ENCODE data around the gene CARD10. TPM values are rescaled to one million over a fixed set of nuclear protein-coding genes. Genes with fewer than 3 reads are reported as not detected.

The CARD10 gene
- polyA plus RNA-seq, 1 experiment = 5.8 TPM

DNA sequence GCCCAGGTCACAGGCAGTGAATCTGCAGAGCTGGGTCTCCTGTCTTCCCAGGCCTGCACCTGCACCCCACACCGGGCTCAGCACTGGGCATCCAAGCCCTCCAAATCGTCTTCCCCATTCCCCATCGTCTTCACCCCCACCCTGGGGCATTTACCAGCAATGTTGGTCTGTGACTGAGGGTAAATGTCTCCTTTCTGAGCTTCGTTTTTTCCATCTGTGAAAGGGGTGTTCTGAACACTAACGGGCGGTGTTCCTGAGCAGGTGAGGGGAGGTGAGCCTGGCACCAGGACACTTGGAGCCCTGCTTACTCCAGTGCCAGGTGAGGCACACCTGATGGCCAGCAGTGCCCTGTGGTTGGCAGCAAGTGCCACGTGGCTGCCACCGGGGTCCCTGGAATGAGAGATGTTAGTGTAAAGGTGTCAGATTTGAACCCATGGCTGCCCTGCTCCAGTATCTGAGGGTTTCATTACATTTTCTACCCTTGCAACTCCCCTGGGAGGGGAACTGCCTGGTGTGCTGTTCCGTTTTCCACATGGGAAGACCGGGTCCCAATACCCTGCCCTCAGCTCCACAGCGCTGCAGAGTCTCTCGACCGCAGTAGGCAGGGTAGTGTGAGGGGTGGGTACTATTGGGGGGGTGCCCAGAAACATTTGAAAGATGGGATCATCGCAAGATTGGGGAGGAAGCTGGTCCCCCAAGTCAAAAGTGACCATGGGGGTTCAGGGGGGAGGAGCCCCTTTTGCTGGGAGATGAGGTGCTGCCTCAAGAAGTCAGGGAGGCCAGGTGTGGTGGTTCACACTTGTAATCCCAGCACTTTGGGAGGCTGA lies 43.0 kb upstream of the CARD10 start:
- no peak for DNase-seq (ENCODE audit: low read depth, low spot score)
- H3K27ac ChIP-seq (ENCODE audit: low read depth, low read length) = peak overlapping the region; percentile 94
- H3K4me3 ChIP-seq (ENCODE audit: low read depth, low read length) = peak overlapping the region; percentile 82
- H3K9me3 ChIP-seq (ENCODE audit: control insufficient read depth, insufficient read depth, low read length) = no peaks in the 10 kb centered on the region; the same call in 1 of the 2 replicates
- ChIA-PET POLR2A (interaction anchor here (0.7 to 2.8 kb wide), 7 partner anchors 10 to 113 kb away, joined by 3 to 17 read pairs (median 5); partner anchors contain the start of gene LGALS1), CTCF (interaction anchor here (0.6 to 12.0 kb wide), 22 partner anchors 8 to 244 kb away, joined by 3 to 375 read pairs (median 4); partner anchors contain the start of gene PDXP)
- TF ChIP-seq, protein P1, sequence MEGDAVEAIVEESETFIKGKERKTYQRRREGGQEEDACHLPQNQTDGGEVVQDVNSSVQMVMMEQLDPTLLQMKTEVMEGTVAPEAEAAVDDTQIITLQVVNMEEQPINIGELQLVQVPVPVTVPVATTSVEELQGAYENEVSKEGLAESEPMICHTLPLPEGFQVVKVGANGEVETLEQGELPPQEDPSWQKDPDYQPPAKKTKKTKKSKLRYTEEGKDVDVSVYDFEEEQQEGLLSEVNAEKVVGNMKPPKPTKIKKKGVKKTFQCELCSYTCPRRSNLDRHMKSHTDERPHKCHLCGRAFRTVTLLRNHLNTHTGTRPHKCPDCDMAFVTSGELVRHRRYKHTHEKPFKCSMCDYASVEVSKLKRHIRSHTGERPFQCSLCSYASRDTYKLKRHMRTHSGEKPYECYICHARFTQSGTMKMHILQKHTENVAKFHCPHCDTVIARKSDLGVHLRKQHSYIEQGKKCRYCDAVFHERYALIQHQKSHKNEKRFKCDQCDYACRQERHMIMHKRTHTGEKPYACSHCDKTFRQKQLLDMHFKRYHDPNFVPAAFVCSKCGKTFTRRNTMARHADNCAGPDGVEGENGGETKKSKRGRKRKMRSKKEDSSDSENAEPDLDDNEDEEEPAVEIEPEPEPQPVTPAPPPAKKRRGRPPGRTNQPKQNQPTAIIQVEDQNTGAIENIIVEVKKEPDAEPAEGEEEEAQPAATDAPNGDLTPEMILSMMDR (IDR thresholded peaks at IDR 0.05; ENCODE audit: low read depth, low read length) = no peak
- H3K27me3 ChIP-seq (ENCODE audit: control insufficient read depth, insufficient read depth, low read length) = no peaks in the 10 kb centered on the region

DNA sequence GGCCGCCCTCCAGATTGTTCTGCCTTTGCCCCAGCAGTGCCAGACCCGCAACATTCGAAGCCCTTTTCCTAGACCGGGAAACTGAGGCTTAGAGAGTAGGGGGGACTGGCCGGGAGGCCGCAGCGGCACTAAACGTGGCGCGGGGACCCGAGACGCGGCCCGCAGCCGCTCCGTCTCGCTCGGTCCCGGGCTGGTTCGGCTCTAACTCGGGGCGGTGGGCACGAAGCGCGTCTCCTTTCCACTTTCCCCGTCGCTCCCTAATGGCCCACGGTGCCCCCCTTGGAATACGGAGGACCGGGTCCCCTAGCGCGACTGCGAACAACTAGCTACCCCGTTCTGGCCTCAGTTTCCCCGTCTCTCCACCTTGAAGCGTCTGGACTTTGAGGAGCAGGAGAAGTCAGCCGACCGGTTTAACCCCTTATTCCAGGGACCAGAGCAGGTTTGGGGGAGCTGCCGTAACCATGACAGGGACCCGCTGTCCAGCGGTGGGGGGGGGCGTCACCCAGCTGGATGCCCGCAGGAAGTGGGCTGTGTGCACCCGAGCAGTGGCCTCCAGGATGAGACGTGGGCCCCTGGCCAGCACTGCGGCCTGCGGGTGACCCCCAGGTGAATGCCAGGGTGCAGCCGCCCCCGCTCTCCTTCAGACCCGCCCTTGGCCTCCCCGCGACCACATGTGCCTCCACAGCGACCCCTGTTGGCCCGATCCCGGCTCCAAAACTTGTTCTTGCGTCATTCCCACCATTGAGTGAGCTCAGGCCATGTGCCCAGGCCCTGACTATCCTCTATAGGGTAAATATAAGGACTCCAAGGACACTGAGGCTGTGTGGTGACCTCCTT lies 42.2 kb upstream of the CARD10 start:
- ChIA-PET POLR2A (interaction anchor here (1.0 to 2.8 kb wide), 5 partner anchors 9 to 114 kb away, joined by 3 to 17 read pairs (median 7); partner anchors contain the start of gene LGALS1), CTCF (interaction anchor here (0.6 to 12.0 kb wide), 20 partner anchors 9 to 244 kb away, joined by 3 to 375 read pairs (median 4); partner anchors contain the start of gene PDXP)
- peak overlapping the region; percentile 82 for H3K4me3 ChIP-seq (ENCODE audit: low read depth, low read length)
- peak; percentile 63 for DNase-seq (ENCODE audit: low read depth, low spot score)
- H3K27ac ChIP-seq (ENCODE audit: low read depth, low read length) = peak overlapping the region; percentile 94
- TF ChIP-seq, protein P1 (IDR thresholded peaks at IDR 0.05; ENCODE audit: low read depth, low read length) = peak; percentile 84
- no peaks in the 10 kb centered on the region; the same call in 1 of the 2 replicates for H3K9me3 ChIP-seq (ENCODE audit: control insufficient read depth, insufficient read depth, low read length)
- H3K27me3 ChIP-seq (ENCODE audit: control insufficient read depth, insufficient read depth, low read length) = peaks cover 3% of the 10 kb centered on the region

GRCh38 chr22:37560608-37561211 lies 41.5 kb upstream of the CARD10 start:
- Histone ChIP-seq H3K9me3 (ENCODE audit: control insufficient read depth, insufficient read depth, low read length) (no peaks in the 10 kb centered on the region; the same call in 1 of the 2 replicates), H3K27ac (ENCODE audit: low read depth, low read length) (peak overlapping the region; percentile 94), H3K4me3 (ENCODE audit: low read depth, low read length) (peak overlapping the region; percentile 82), H3K27me3 (ENCODE audit: control insufficient read depth, insufficient read depth, low read length) (peaks cover 3% of the 10 kb centered on the region)
- ChIA-PET CTCF (interaction anchor here (0.7 to 12.0 kb wide), 3 partner anchors 15 to 119 kb away, joined by 3 to 375 read pairs (median 52); no protein-coding TSS in a partner anchor), POLR2A (interaction anchor here (0.7 to 2.5 kb wide), 3 partner anchors 12 to 331 kb away, joined by 5 to 17 read pairs (median 6); no protein-coding TSS in a partner anchor)
- DNase-seq (ENCODE audit: low read depth, low spot score) = no peak
- TF ChIP-seq, protein P1 (IDR thresholded peaks at IDR 0.05; ENCODE audit: low read depth, low read length) = no peak

GRCh38 chr22:37559901-37560607 lies 40.8 kb upstream of the CARD10 start, which contains the start of gene CDC42EP1:
Gene CDC42EP1, plus strand, starts transcription at chr22:37560480. Its CDS starts 5,870 bp downstream, at chr22:37566350.
- TF ChIP-seq, protein P1 (IDR thresholded peaks at IDR 0.05; ENCODE audit: low read depth, low read length) = no peak
- Histone ChIP-seq H3K4me3 (ENCODE audit: low read depth, low read length) (peak within 1 kb of the TSS; percentile 82), H3K27me3 (ENCODE audit: control insufficient read depth, insufficient read depth, low read length) (peaks cover 3% of the 10 kb centered on the region), H3K9me3 (ENCODE audit: control insufficient read depth, insufficient read depth, low read length) (no peaks in the 10 kb centered on the region; the same call in 1 of the 2 replicates), H3K27ac (ENCODE audit: low read depth, low read length) (peak within 1 kb of the TSS; percentile 94)
- CTCF ChIA-PET = interaction anchor here (0.6 to 12.0 kb wide), 2 partner anchors 15 to 192 kb away, joined by 4 to 375 read pairs; no protein-coding TSS in a partner anchor
- POLR2A ChIA-PET = interaction anchor here (0.5 to 2.0 kb wide), 6 partner anchors 11 to 331 kb away, joined by 3 to 13 read pairs (median 6); no protein-coding TSS in a partner anchor
- DNase-seq (ENCODE audit: low read depth, low spot score) = no peak

Data from AG04450 (cell line).